BJ (cell line): ENCODE measurements around the gene HSF2BP. TPM values are rescaled to one million over a fixed set of nuclear protein-coding genes. Genes with fewer than 3 reads are reported as not detected.

ENCODE experiments used
- CTCF ChIA-PET: fragments of 350-600 bp; formaldehyde crosslinking; extraction: SDS; loops from one replicate; lab custom pipeline; 2021; ENCODE audit warnings: antibody characterized with exemption, inconsistent platforms; lab: Yijun Ruan, JAX
- POLR2A ChIA-PET: fragments of 300-600 bp; sonication (Branson Sonifier 250); formaldehyde crosslinking; extraction: SDS; loops from one replicate; lab custom pipeline; 2021; ENCODE audit warnings: antibody characterized with exemption; lab: Charles Lee
- DNase-seq: peaks from one replicate; pipeline ENCODE4 v3.0.0-alpha.2; 2011; ENCODE audit warnings: low read depth
- H3K27me3 ChIP-seq: 2 replicates; pipeline ENCODE4 v1.6.0; 2011; ENCODE audit warnings: low read length; ENCODE audit not compliant: control insufficient read depth, insufficient read depth
- H3K36me3 ChIP-seq: 2 replicates; pipeline ENCODE4 v1.5.1; 2011; ENCODE audit warnings: low read length; ENCODE audit not compliant: control insufficient read depth, insufficient read depth
- H3K4me3 ChIP-seq: 2 replicates; pipeline ENCODE4 v1.5.1; 2011; ENCODE audit warnings: low read depth, mild to moderate bottlenecking, control low read depth, low read length
- polyA plus RNA-seq: library from polyadenylated mRNA; depleted of rRNA; stranded (reverse); fragments of >200 nt; gene quantifications from 2 replicates; pipeline ENCODE4 v1.2.3, GENCODE V29; 2011
- TF ChIP-seq, protein P1 (sequence below): IDR thresholded peaks from 2 replicates; pipeline ENCODE4 v1.5.1; 2011; ENCODE audit warnings: low read depth, mild to moderate bottlenecking, control low read depth, inconsistent platforms, low read length, moderate library complexity; ENCODE audit not compliant: insufficient read depth

HSF2BP gene
- polyA plus RNA-seq, 1 experiment: 1.2 TPM

DNA sequence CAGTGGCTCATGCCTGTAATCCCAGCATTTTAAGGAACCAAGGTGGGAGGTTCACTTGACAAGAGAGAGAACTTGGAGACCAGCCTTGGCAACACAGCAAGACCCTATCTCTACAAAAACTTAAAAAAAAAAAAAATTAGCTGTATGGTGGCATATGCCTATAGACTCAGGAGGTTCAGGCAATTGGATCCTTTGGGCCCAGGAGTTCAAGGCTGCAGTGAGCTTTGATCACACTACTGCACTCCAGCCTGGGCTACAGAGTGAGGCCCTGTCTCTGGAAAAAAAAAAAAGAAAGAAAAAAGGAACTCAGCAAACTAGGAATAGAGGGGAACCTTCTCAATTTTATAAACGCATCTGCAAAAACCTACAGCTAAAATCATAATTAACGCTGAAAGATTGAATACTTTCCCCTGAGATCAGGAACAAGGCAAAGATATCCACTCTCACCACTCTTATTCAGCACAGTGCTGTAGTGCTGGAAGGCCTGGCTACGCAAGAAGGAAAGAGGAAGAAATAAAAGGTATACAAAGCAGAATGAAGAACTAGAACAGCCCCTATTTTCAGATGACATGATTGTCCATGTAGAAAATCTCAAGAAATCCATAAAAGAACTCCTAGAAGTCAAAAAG is 21.6 kb downstream of the HSF2BP start:
- CTCF ChIA-PET: no interaction called here
- POLR2A ChIA-PET: no interaction called here

GRCh38 chr21:43635436-43635835 is 23.9 kb downstream of the HSF2BP start:
- POLR2A ChIA-PET: no interaction called here
- no peak for DNase-seq
- TF ChIP-seq, protein P1, sequence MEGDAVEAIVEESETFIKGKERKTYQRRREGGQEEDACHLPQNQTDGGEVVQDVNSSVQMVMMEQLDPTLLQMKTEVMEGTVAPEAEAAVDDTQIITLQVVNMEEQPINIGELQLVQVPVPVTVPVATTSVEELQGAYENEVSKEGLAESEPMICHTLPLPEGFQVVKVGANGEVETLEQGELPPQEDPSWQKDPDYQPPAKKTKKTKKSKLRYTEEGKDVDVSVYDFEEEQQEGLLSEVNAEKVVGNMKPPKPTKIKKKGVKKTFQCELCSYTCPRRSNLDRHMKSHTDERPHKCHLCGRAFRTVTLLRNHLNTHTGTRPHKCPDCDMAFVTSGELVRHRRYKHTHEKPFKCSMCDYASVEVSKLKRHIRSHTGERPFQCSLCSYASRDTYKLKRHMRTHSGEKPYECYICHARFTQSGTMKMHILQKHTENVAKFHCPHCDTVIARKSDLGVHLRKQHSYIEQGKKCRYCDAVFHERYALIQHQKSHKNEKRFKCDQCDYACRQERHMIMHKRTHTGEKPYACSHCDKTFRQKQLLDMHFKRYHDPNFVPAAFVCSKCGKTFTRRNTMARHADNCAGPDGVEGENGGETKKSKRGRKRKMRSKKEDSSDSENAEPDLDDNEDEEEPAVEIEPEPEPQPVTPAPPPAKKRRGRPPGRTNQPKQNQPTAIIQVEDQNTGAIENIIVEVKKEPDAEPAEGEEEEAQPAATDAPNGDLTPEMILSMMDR: no peak
- Histone ChIP-seq H3K4me3 (no peak overlapping the region), H3K27me3 (no peaks in the 10 kb centered on the region), H3K36me3 (no peaks in the 10 kb centered on the region)
- CTCF ChIA-PET: no interaction called here

More for the DNA sequence above, 21.6 kb downstream of the HSF2BP start:
- TF ChIP-seq, protein P1: no peak
- Histone ChIP-seq H3K4me3 (no peak overlapping the region), H3K27me3 (no peaks in the 10 kb centered on the region), H3K36me3 (no peaks in the 10 kb centered on the region)
- no peak for DNase-seq

- ChIA-PET CTCF (interaction anchor here (2.3 kb wide), 1 partner anchor 11 kb away, joined by 10 read pairs; no protein-coding TSS in a partner anchor), POLR2A (no interaction called here)
- TF ChIP-seq, protein P1: no peak
- Histone ChIP-seq H3K4me3 (no peak overlapping the region), H3K36me3 (no peaks in the 10 kb centered on the region), H3K27me3 (no peaks in the 10 kb centered on the region)
- no peak for DNase-seq
Measured at GRCh38 chr21:43634618-43635017, 24.7 kb downstream of the HSF2BP start.

- TF ChIP-seq, protein P1: no peak
- DNase-seq: no peak
- ChIA-PET POLR2A (no interaction called here), CTCF (interaction anchor here (2.3 kb wide), 1 partner anchor 13 kb away, joined by 10 read pairs; no protein-coding TSS in a partner anchor)
- Histone ChIP-seq H3K4me3 (no peak overlapping the region), H3K36me3 (no peaks in the 10 kb centered on the region), H3K27me3 (no peaks in the 10 kb centered on the region)
Measured at GRCh38 chr21:43632373-43632905, 26.8 kb downstream of the HSF2BP start.

DNA sequence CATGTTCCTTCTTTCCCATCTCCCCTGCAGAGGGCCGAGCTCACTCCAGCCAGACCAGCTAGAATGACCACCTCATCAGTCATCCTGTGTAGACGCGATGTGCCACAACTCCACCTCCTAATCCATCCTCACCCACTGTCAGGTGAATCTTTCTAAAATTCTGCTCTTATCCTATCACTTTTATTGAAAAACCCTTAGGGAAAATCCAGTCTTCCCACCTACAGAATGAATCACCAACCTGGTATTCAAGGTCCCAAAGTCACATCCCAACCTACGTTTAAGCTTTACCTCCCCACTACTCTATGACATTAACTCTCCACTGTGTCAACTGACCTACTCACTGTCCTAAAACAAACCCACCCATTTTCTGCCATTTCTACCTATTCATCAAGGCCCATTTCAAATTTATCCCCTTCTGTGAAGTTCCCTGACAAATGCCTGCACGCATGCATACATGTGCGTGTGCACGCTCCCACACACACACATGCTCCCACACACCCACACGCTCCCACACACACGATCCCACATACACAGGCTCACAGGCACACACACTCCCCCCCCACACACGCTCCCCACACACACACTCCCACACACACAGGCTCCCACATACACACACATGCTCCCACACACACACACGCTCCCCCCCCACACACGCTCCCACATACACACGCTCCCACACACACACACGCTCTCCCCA is 27.7 kb downstream of the HSF2BP start:
- no peak for DNase-seq
- TF ChIP-seq, protein P1: no peak
- CTCF ChIA-PET: interaction anchor here (1.5 kb wide), 1 partner anchor 20 kb away, joined by 4 read pairs; no protein-coding TSS in a partner anchor
- H3K4me3 ChIP-seq: no peak overlapping the region
- H3K36me3 ChIP-seq: no peaks in the 10 kb centered on the region
- POLR2A ChIA-PET: no interaction called here
- no peaks in the 10 kb centered on the region for H3K27me3 ChIP-seq
